DMS53 treated with DMSO at 0.1 percent for 48 hours (cell line): ENCODE results near the gene HSPB8.
A peak's percentile ranks its signal among the peaks of the same experiment; 100 is the strongest.
"Not testable (repeated sequence)": the region's sequence is repeated elsewhere in the genome, so short reads cannot be mapped to it uniquely, and the experiment has no call there.

Experiments used
- DNase-seq: peaks from one replicate; lab custom pipeline; 2025; ENCODE audit not compliant: unreplicated experiment; lab: John Stamatoyannopoulos, UW

Gene HSPB8

DNA sequence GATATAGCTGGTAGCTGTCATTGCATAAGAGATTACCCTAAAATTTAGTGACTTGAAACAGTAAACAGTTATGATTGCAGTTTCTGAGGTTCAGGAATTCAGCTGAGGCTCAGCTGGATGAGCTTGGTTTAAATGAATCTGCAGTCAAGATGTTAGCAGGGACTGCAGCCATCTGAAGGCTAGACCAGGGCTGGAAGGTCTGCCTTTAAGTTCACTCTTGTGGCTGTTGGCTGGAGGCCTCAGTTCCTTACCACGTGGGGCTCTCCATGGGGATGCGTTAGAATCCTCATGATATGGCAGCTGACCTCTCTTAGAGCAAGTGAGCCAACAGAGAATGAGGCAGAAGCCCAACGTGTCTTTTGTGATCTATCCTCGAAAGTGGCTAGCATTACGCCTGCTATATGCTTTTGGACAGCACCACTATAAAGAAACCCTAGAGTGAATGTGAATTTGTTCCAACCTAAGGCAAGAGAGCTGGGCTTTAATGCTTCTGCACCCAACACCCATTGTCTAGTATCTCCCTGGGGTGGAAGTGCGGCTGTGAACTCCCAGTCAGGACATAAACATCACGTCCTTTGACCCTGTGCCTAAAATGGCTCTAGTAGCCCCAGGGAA, 26.0 kb downstream of the HSPB8 start:
- DNase-seq, result no peak

DNA sequence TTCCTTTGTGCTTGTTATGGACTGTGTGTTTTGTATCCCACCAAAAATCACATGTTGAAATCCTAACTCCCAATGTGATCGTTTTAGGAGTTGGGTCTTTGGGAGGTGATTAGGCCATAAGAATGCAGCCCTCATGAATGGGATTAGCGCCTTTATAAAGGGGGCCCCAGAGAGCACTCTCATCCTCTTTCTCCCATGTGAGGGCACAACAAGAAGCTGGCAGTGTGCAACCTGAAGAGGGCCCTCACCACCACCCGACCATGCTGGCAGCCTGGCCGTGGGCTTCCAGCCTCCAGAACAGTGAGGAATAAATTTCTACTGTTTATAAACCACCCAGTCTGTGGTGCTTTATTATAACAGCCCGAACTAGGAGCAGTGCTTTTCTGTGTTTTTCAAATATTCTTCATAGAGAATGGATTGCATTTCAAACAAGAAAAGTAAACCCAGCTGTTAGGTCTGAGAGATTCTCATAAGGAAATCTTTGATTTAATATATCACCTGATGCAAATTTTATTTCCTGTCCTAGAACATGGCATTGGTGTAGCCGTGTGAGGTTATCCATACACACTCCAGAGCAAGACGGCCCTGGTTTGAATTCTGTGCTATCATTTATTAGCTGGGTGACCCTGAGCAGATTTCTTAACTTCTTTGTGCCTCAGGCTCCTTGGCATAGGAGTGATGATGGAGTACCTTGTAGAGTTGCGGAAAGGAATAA, 27.8 kb downstream of the HSPB8 start:
- DNase-seq, result no peak

DNA sequence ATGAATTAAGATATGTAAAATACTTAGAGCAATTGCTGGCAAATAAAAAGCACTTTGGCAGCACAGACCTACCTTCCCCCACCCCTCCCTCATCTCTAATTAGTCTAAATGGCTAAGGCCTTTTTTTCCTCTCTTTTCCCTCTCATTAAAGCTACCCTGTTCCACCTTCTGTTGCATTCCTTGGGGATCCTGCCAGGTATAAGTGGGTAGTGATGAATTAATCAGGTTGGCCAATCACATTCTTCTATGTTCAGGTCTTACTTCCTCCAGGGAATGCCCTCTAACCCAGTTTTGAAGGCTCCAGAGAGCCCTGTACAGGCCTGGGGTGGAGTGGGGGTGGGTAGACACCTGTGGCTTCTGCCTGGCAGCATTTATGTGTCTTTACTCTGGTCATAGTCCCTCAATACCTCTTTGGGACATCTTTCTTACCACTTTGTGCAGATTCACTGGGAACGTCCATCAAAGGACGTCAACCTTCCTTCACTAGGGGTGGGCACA, 28.4 kb downstream of the HSPB8 start:
- DNase-seq, result no peak

DNA sequence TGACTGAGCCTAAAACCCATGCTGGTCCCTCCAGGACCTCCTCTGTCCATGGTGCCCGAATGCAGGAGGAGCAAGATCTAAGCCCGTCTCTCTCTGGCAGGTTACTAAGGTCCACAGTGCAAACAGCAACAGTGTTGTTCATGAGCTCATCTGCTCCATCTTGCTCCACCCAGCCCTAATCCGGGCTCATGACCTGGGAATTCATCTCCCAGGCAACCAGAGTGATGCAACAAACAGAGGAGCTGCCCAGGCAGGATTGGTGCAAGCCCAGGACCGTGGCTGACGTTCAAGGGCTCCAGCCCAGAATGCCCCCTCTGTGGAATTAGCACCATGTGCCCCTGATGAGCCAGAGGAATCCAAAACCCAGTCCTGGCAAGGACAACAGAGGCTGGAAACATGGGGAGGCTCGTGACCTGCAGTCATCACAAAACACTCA, 29.9 kb downstream of the HSPB8 start:
- DNase-seq, result peak; percentile 7

DNA sequence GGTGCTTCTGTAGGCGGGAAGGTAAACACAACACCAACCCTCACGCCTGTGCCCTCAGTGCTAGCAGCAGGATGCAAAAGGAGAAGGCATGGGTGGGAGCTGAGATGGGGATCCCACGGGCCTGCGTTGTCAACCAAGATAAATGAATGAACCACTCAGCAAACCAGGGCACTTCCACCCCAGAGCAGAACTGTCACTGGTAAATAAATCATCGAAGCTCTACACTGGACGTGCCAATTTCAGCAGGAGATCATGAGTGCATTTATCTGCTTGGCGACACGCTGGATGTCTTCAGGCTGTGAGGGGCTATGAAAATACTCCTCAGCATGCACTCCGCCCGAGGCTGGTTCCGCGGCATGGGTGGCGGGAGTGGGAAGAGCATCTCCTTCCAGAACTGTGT, 33.2 kb downstream of the HSPB8 start:
- DNase-seq, result no peak

DNA sequence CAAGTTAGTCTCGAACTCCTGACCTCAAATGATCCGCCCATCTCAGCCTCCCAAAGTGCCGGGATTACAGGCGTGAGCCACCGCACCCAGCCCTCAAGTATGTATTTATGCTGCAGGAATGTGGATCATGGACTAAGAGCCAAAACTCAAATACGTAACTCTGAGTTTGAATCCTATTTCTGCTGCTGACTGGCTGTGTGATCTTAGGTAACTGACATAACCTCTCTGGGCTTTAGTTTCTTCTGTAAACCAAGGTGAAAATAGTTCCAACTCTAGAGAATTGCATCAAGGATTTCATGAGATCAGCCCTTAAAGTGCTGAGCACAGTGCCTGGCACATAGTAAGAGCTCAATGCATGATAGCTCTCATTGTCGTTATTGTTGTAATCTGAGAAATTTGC, 37.4 kb downstream of the HSPB8 start:
- no peak for DNase-seq

DNA sequence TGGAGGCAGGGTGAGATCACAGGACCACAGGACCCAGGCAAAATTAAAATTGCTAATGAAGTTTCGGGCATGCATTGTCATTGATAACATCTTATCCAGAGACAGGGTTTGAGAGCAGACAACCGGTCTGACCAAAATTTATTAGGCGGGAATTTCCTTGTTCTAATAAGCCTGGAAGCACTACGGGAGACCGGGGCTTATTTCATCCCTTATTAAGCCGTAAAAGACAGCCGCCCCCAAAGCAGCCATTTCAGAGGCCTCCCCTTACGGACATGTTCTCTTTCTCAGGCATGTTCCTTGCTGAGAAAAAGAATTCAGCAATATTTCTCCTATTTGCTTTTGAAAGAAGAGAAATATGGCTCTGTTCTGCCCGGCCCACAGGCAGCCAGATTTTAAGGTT, 40.1 kb downstream of the HSPB8 start:
- not testable (repeated sequence) for DNase-seq

DNA sequence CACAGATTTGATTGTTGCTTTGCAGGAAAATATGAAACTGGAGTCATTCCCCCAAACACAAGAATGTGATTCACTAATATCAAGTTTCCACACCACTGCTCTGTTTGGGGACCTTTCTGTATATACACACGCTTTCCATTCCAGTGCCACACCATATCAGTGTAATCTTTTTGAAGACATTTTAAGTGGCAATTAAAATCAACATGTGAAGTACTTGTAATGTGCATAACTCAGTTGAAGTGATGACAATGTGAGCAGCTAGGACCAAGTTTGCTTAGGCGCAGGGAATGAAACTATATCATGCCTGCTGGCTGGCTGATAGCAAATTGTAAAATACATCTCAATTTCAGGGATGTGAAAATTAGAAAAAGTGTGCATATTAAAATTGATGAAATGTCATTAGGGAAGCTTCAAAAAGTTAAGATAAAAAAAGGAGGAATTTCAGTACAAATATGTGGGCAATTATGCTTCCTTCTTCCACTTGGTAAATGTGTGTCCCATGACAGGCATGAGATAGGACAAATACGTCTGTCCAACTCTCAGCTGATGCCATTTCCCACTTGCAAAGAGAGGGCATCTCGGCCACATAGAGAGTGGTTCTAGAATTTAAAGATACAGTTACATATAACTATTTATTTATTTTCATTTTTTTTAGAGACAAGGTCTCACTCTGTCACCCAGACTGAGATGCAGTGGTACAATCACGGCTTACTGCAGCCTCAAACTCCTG, 43.7 kb downstream of the HSPB8 start:
- DNase-seq, result no peak

DNA sequence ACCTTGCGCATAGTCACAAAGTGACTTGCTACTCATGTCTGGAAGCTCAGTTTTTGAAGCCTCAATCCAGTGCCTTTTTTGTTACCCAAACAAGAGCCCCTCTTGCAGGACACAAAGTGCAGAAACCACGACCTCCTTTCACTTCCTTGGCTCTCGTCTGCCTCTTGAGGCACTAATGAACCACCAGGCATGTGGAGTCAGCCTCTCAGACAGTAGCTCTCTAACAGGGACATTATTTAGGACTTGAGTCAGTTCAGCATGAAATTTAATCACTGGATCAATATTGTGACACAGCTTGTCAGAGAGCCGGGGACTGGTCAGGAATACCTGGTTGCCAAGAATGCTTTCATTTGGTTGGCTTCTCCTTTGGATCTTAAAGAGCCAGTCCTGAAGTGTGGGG, 46.7 kb downstream of the HSPB8 start:
- DNase-seq, result no peak

DNA sequence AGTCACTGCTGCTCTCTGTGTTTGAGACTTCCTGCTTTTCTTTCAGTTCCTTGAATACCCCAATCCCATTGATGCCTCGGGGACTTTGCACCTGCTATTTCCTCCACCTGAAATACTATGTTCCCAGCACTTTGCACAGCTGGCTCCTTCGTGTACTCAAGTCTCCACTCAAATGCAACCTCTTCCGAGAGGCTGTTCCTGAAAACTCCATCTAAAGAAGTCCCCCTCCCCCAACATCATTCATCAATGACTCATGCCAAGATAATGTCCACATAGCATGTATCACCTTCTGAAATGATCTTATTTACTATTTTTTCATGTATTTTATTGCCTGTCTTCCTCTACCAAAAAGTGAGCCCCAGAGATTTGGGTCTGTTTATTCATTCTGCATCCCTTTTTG, 48.6 kb downstream of the HSPB8 start:
- DNase-seq, result peak; percentile 26

DNA sequence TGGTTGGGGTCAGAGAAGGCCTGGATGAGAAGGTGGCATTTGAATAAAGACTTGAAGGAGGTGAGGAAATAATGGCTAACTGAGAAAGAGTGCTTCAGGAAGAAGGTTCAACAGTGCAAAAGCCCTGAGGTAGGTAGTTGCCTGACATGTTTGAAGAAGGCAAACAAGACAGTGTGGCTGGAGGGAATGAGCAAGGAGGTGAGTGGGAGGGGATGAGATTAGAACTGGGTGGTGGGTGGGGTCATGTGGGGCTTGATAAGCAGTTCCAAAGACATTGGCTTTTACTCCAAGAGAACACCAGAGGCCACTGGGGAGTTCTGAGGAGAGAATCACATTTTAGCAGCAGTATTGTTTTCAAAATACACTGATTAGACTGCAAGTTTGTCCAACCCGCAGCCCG, 50.5 kb downstream of the HSPB8 start:
- DNase-seq, result no peak

DNA sequence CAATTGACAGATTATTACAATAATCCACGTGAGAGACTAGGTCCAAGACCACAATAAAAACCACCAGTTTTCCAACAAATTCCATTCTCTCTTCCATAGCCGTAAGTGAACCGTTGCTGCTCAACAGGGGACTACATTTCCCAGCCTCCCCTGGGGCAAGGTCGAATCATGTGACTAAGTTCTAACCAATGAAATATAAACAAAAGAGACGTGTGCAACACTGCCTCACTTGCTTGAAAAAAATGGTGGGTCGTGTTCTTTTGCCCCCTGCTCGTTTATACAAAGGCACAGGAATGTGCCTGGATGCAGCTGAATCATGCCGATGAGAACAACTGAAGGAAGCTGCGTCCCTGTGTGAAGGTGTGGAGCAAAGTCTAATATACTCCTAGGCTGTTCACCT, 51.1 kb downstream of the HSPB8 start:
- DNase-seq, result no peak

DNA sequence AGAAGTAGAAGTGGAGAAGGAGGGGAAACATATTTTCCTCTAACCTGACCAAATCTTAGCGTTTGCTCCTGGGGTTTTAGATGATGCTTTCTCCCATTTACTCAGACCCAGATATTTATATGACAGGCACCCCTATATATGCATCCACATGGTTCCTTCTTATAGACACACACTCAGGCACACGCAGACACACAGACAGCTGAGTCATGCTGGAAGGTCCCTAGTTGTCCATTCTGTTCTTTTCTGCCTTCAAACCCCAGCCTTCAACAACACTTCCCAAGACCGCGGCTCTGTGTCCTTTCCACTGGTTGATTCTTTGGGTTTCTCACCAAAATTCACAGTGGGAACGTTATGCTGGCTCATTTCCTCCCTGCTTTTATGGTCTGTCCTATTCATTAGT, 52.1 kb downstream of the HSPB8 start:
- DNase-seq, result no peak

DNA sequence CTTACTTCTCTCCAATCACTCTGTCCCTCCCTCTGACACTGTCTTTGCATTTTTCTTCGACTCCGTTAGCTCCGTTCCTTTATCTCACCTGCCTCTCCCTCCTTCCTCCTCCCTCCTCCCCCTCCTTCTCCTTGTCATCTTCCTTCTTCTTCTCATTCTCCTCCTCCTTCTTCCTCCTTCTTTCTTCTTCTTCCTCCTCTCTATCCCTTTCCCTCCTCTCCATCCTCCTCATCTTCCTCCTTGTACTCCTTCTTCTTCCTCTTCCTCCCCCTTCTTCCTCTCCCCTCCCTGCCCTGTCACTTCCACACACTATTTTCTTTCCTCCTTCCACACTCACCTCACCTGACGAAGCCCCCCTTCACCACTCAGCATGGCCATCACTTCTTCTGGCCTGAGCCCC, 53.0 kb downstream of the HSPB8 start:
- no peak for DNase-seq

DNA sequence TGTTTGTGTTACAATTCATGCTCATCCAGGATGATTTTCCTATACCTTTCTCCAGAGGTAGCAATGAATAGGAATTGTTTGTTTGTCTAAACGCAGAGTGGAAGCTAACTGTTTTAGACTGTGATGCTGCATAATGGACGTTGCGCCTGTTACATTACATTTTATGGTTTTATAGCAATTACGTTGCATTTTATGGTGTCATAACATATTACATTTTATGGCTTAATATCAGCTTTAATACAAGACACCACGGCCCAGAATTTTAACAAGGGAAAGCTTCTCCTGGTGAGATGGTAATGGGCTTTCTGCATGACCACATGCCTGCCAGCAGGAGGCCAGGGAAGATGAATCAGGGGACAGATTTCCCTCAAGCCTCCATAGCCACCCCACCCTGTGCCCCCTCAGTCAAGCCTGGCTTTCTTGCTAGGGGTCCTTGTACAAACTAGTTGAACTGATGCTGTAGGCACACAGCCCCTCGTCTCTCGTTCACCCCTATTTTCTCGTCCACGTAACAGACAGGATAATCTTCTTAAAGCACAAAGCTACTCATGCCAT, 56.5 kb downstream of the HSPB8 start:
- DNase-seq, result no peak

DNA sequence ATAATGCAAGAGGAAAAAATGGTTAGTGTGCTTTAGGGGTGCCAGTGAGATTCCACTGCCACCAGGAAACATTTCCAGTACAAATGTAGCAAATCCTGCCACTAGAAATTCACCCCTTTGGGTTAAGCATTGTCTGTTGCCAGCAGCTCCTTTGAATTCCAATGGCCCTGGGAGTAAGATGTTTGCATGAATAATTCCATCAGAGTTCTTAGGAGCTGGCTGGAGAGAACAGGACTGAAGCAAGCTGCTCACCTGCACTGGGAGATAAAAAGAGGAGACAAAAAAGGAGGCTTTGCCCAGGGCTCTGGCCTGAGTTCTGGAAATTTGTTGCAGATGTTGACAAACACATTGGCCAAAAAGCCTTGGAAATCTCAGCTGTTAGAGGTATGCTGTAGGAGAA, 57.6 kb downstream of the HSPB8 start:
- DNase-seq, result no peak

DNA sequence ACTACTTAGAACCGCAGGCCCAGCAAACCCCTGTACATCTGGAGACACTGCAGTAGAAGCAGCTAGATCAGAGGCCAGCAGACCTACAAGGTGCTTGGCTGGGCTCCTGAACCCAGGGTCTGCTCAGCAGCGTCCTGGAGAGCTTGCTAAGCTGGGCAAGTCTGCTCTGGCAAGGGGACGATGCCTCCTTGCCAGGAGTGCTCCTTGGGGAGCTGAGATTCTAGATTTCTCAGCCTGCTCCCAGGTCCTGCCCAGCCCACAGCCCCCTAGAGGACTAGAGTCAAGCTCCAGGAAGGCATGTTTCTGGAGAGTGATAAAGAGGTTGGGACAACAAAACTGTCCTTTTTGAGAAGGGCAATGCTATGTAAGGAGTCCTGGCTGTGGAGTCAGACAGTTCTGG, 60.3 kb downstream of the HSPB8 start:
- DNase-seq, result no peak

DNA sequence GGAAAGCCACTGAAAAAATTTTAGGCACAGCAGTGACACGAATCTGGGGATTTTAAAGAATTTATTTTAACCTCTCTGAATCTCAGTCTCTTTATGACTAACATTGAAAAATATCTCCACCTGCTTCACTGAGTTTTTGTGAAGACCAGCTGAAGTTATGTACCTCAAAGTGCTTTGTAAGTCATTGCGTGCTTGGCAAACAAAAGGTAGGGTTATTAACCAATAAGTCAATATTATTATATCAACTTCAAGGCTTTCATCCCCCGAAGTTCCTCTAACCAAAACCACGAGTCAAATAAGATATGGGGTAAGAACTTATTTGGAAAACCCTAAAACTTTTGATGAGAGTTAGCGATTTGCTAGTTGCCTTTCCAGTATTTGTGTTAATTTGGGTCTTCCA, 62.3 kb downstream of the HSPB8 start:
- no peak for DNase-seq

DNA sequence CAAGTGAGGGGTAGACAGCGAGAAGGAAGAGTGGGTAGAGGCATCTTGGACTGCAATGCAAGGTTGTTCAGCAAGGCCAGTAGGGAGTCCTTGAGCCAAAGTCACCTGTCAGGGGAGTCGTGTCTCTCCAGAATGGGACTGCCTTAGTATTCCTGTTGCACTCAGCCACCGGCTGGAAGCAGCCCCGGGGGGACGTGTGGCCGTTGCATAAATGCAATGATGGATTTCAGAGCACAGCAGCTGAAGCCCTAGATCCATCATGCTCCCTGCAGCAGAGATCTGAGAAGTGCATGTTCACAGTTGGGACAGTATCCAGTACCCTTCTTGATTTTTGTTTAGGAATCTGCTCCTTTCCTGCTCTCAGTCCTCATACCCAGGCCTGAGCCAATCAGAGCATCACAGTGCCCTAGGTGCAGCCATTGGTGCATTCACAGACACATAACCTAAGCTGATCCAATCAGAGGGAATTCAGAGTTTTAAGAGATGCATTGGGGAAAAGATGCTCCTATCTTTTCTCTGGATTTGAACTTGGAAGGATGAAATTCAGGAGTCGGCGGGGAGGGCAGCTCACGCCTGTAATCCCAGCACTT, 62.9 kb downstream of the HSPB8 start:
- DNase-seq, result no peak
